Immature natural killer cell (primary cell): ENCODE measurements around the gene ZFPL1. TPM values are rescaled to one million over a fixed set of nuclear protein-coding genes. Genes with fewer than 3 reads are reported as not detected.

ENCODE experiments used
- DNase-seq, 3 donors: peaks; one replicate each; pipeline ENCODE4 v3.0.0; 2022; ENCODE audit warnings: mixed read lengths in 1 of 3
- H3K27ac Mint-ChIP-seq, 6 donors: one replicate each; pipeline ENCODE4 v1.8.0; 2020; ENCODE audit warnings: mixed read lengths in 6 of 6, mild to moderate bottlenecking in 5 of 6, inconsistent platforms in 4 of 6, moderate library complexity in 3 of 6
- H3K27me3 Mint-ChIP-seq, 3 donors: one replicate each; pipeline ENCODE4 v1.8.0; 2020 to 2021; ENCODE audit warnings: low read depth in 3 of 3, mild to moderate bottlenecking in 3 of 3, mixed read lengths in 3 of 3, moderate library complexity in 3 of 3, inconsistent platforms in 1 of 3
- H3K36me3 Mint-ChIP-seq, 3 donors: one replicate each; pipeline ENCODE4 v1.8.0; 2020; ENCODE audit warnings: mixed read lengths in 3 of 3, inconsistent platforms in 2 of 3, mild to moderate bottlenecking in 2 of 3
- H3K4me1 Mint-ChIP-seq, 2 donors: one replicate each; pipeline ENCODE4 v1.8.0; 2020; ENCODE audit warnings: inconsistent platforms in 2 of 2, mild to moderate bottlenecking in 2 of 2, mixed read lengths in 2 of 2, moderate library complexity in 1 of 2
- H3K4me3 Mint-ChIP-seq, 5 donors: one replicate each; pipeline ENCODE4 v1.8.0; 2020; ENCODE audit warnings: mild to moderate bottlenecking in 5 of 5, mixed read lengths in 5 of 5, inconsistent platforms in 3 of 5, moderate library complexity in 3 of 5
- H3K9me3 Mint-ChIP-seq, 6 donors: one replicate each; pipeline ENCODE4 v1.8.0; 2020; ENCODE audit warnings: mild to moderate bottlenecking in 6 of 6, mixed read lengths in 6 of 6, inconsistent platforms in 4 of 6, moderate library complexity in 3 of 6
- polyA plus RNA-seq, 3 donors: library from polyadenylated mRNA; unstranded; fragments of 300-500 nt; fragmentation: Illumina TruSeq; gene quantifications; one replicate each; pipeline ENCODE4 v1.2.3, GENCODE V29; 2021

The ZFPL1 gene
- polyA plus RNA-seq, 3 donors from 2014 or later = 28.3 to 31.2 (median 29.8) TPM

DNA sequence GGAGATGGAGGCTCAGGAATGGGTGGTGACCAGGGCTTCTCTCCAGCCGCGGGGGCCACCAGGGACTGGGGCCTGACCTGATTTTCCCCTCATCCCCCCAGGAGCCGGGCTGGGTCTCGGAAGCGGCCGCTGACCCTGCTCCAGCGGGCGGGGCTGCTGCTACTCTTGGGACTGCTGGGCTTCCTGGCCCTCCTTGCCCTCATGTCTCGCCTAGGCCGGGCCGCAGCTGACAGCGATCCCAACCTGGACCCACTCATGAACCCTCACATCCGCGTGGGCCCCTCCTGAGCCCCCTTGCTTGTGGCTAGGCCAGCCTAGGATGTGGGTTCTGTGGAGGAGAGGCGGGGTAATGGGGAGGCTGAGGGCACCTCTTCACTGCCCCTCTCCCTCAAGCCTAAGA lies 3.8 kb downstream of the ZFPL1 start:
- no peaks in the 10 kb centered on the region for H3K9me3 Mint-ChIP-seq
- H3K27ac Mint-ChIP-seq = no peak overlapping the region
- peaks cover 28 to 31% of the 10 kb centered on the region in 2 donors for H3K4me1 Mint-ChIP-seq
- peaks cover 13 to 17% (median 14%) of the 10 kb centered on the region in 3 donors for H3K27me3 Mint-ChIP-seq
- H3K36me3 Mint-ChIP-seq = peaks cover 9 to 22% (median 10%) of the 10 kb centered on the region in 3 donors
- DNase-seq = no peak
- no peak overlapping the region for H3K4me3 Mint-ChIP-seq

DNA sequence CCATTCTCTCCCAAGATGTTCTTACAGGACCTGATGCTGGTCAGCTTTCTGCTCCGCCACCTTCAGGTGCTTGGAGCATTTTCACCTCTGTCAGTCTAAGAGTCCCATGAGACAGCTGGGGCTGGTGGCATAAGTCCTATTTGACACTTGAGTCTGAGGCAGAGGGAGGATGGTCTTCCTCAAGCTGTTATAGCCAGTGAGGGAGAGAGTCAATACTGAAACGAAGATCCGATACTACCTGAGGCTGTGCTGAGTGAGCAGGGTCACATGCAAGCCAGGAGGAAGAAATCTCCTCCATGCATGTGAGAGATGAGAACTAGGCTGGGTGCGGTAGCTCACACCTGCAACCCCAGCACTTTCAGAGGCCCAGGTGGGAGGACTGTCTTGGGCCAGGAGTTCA lies 5.6 kb downstream of the ZFPL1 start:
- Mint-ChIP-seq H3K4me3 (no peak overlapping the region), H3K27me3 (peaks cover 2 to 4% (median 2%) of the 10 kb centered on the region in 3 donors), H3K4me1 (peaks cover 13 to 14% of the 10 kb centered on the region in 2 donors), H3K9me3 (no peaks in the 10 kb centered on the region), H3K27ac (no peak overlapping the region), H3K36me3 (peaks cover 9 to 22% (median 10%) of the 10 kb centered on the region in 3 donors)
- no peak for DNase-seq

DNA sequence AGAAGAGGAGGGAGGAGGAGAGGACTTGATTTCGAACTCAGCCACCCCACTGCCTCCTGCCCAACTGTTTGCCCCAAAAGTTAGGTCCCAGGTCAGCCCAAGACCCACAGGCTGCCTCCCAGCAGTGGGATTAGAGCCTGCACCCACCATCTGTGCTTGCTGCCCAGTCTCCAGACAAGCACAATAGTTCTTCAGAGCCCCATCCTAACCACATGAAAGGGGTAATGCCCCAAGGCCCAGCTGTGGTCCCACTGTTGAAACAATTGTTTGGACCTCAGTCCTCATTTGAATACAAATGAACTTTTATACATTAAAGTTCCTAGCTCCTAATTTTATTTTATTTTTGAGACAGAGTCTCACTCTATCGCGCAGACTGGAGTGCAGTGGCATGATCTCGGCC lies 6.6 kb downstream of the ZFPL1 start:
- peaks cover 0 to 4% (median 2%) of the 10 kb centered on the region in 3 donors for H3K27me3 Mint-ChIP-seq
- no peak overlapping the region for H3K27ac Mint-ChIP-seq
- peaks cover 5 to 6% of the 10 kb centered on the region in 2 donors for H3K4me1 Mint-ChIP-seq
- peaks cover 8 to 19% (median 9%) of the 10 kb centered on the region in 3 donors for H3K36me3 Mint-ChIP-seq
- no peak for DNase-seq
- H3K4me3 Mint-ChIP-seq = no peak overlapping the region
- no peaks in the 10 kb centered on the region for H3K9me3 Mint-ChIP-seq

DNA sequence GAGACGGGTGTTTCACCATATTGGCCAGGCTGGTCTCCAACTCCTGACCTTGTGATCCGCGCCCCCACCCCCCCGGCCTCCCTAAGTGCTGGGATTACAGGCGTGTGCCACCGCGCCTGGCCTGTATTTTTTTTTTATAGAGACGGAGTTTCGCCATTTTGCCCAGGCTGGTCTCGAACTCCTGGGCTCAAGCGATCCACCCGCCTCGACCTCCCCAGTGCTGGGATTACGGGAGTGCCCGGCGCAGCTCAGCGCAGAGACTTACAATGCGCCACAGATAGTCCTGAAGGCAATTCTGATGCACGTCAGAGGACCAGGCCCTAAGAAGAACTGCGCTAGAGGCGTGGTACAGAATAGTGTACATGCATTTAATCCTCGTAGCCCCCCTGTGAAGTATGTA lies 11.4 kb downstream of the ZFPL1 start:
- Mint-ChIP-seq H3K27ac (peak overlapping the region; percentile 83 to 96 (median 95)), H3K4me3 (peak overlapping the region; percentile 91 to 96 (median 94))

DNA sequence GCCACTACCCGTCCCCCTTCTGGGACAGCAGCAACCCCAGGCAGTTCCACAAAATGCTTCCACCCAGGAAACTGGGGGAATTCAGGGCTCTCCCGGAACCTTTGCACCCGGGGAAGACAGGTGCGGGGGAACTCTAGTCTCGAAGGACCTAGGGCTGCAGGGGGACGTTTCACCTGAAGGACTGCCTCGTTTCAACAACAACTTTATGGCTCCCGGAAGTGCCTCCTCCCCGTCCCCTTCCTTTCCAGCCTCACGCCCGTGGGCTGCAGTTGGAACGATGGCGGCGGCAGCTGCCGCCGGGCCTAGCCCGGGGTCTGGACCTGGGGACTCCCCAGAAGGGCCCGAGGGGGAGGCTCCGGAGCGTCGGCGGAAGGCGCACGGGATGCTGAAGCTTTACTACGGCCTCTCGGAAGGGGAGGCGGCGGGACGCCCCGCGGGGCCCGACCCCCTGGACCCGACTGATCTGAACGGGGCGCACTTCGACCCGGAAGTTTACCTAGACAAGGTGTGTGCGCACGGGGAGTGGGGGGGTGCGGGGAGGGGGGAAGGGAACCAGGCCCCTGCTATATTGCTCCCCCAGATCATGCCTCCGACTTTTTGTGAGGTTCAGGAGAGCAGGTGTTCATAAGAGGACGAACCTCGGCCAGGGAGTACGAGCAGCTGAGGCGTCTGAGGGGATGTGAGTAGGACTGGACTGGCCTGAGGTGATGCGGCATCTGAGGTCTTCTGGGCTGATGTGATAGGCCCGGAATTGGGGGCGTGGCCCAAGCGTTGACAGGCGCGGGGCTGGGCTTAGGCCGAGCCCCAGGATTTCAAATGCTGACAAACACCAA lies 12.2 kb downstream of the ZFPL1 start, which contains the start of gene VPS51:
Gene VPS51, plus strand, starts transcription at position 241 of the 833 bp plus-strand sequence. Its CDS starts 37 bp downstream, at position 278.
- Mint-ChIP-seq H3K4me1 (peaks cover 18 to 27% of the 10 kb centered on the region in 2 donors), H3K9me3 (no peaks in the 10 kb centered on the region), H3K27ac (peak within 1 kb of the TSS; percentile 83 to 96 (median 95)), H3K36me3 (no peaks in the 10 kb centered on the region), H3K27me3 (peaks cover 0 to 9% (median 7%) of the 10 kb centered on the region in 3 donors), H3K4me3 (peak within 1 kb of the TSS; percentile 91 to 96 (median 94))
- peak; percentile 82 to 86 (median 86) for DNase-seq

More for the DNA sequence above, 11.4 kb downstream of the ZFPL1 start:
- H3K27me3 Mint-ChIP-seq = peaks cover 0 to 9% (median 7%) of the 10 kb centered on the region in 3 donors
- no peaks in the 10 kb centered on the region for H3K36me3 Mint-ChIP-seq
- no peak for DNase-seq
- no peaks in the 10 kb centered on the region for H3K9me3 Mint-ChIP-seq
- H3K4me1 Mint-ChIP-seq = peaks cover 18 to 27% of the 10 kb centered on the region in 2 donors

DNA sequence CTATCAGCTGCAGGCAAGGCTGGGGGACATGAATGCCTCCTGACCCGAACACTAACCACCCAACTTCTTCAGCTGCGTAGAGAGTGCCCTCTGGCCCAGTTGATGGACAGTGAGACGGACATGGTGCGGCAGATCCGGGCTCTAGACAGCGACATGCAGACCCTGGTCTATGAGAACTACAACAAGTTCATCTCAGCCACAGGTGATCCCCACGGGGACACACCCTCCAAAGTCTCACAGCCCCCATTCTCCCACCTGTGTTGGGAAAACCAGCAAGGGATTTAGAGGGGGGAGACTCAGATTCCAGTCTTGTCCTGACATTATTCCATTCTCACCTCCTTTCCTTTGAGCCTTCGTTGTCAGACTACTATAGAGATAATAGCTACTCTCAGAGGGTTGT lies 12.9 kb downstream of the ZFPL1 start:
- Mint-ChIP-seq H3K4me3 (peak overlapping the region; percentile 91 to 96 (median 94)), H3K9me3 (no peaks in the 10 kb centered on the region), H3K4me1 (peaks cover 18 to 27% of the 10 kb centered on the region in 2 donors), H3K27me3 (peaks cover 0 to 9% (median 7%) of the 10 kb centered on the region in 3 donors), H3K36me3 (no peaks in the 10 kb centered on the region), H3K27ac (peak overlapping the region; percentile 83 to 96 (median 94))
- DNase-seq = no peak

DNA sequence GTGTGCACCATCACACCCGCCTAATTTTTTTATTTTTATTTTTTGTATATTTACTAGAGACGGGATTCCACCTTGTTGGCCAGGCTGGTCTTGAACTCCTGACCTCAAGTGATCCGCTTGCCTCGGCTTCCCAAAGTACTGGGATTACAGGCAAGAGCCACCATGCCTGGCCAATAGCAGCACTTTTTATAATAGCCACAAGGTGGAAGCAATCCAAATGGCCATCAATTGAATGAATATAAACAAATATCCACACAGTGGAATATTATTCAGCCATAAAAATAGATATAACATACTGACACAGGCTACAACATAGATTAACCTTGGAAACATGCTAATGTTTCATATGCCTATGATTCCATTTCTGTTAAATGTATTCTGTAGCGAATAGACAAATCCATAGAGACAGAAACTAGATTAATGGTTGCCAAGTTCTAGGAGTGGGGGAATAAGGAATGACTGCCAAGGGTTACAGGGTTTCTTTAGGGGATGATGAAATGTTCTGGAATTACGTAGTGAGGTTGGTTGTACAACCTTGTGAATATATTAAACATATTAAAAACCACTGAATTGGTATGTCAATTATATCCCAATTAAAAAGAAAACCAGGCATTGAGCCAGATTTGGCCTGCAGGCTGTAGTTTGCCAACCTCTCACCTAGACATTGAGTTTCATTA lies 16.8 kb downstream of the ZFPL1 start:
- Mint-ChIP-seq H3K4me1 (peaks cover 16 to 47% of the 10 kb centered on the region in 2 donors), H3K27me3 (peaks cover 0 to 9% (median 5%) of the 10 kb centered on the region in 3 donors), H3K36me3 (peaks cover 0 to 7% (median 3%) of the 10 kb centered on the region in 3 donors), H3K4me3 (no peak overlapping the region), H3K9me3 (no peaks in the 10 kb centered on the region), H3K27ac (no peak overlapping the region)
- DNase-seq = no peak

DNA sequence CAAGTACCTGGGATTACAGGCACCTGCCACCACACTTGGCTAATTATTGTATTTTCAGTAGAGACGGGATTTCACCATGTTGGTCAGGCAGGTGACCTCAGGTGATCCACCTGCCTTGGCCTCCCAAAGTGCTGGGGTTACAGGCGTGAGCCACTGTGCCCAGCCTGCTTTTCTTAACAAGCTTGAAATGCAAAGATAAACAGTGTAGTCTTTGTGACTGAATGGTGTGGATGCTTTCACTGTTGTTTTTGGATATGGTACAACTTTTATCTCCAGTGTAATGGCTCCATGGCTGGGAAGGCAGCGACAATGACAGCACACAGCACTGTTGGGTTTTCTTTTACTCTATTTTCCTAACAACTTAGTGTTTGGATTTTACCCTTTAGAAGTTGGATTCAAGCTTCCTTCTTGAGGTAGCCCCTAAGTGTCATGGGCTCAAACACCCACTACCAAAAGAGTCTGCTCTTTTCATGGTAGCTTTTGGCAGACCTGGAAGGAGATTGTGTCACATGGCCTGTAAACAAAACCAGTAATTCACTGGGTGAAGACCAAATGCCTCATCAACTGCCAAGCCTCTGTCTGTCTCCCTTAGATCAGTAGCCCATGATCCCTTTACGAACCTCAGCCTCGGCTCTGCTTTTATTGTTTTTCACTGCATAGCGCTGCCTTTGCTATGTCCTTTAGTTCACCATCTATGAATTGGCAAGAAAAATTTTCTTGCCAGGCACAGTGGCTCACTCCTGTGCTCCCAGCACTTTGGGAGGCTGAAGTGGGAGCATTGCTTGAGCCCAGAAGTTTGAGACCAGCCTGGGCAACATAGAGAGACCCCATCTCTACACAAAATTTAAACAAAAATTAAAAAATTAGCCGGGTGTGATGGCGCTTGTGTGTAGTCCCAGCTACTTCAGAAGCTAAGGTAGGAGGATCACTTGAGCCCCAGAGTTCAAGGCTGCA lies 18.4 kb downstream of the ZFPL1 start:
- no peak overlapping the region for H3K4me3 Mint-ChIP-seq
- H3K27ac Mint-ChIP-seq = no peak overlapping the region

DNA sequence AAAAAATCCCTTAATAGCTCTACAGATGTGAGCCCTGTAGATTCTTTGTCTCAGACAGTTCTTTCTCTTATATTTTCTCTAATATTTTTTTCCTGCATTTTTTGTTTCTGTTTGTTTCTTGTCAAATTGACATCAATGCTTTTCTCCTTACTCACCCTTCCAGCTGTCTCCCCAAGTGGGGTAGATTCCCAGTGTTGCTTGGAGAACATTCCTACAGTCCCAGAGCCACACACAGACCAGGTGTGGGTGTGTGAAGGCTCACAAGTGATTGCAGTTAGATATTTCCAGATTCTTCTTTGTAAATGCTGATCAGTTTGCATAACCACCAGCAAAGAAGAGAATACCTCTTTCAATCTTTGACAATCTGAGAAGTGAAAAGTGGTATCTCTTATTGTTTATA lies 19.5 kb downstream of the ZFPL1 start:
- Mint-ChIP-seq H3K4me3 (no peak overlapping the region), H3K27ac (peak overlapping the region in 1 of 6 donors; percentile 57), H3K36me3 (peaks cover 3 to 13% (median 4%) of the 10 kb centered on the region in 3 donors), H3K4me1 (peaks cover 10 to 40% of the 10 kb centered on the region in 2 donors), H3K27me3 (peaks cover 0 to 1% (median 1%) of the 10 kb centered on the region in 3 donors), H3K9me3 (no peaks in the 10 kb centered on the region)
- DNase-seq = no peak

More for the DNA sequence above, 18.4 kb downstream of the ZFPL1 start:
- no peak for DNase-seq
- no peaks in the 10 kb centered on the region for H3K9me3 Mint-ChIP-seq
- peaks cover 3 to 13% (median 4%) of the 10 kb centered on the region in 3 donors for H3K36me3 Mint-ChIP-seq
- peaks cover 14 to 46% of the 10 kb centered on the region in 2 donors for H3K4me1 Mint-ChIP-seq
- H3K27me3 Mint-ChIP-seq = peaks cover 0 to 1% (median 1%) of the 10 kb centered on the region in 3 donors

DNA sequence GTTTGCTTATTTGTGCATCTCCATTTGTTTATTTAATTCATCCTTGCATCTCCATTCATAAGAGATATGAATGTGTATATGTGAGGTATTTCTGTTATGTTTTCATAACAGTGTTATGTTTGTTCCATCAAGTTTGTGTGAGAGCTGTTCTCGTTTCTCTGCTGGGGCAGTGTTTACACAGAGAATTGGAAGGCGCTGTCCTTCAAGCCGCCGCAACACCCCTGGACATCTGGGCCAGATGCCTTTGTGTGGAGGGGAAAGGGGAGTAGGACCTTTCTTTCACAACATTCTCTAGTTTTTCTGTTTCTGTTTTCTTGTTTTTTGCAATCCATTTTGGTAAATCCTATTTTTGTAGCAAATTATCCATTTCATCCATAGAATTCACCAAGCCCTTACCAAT lies 20.6 kb downstream of the ZFPL1 start:
- DNase-seq = no peak
- no peak overlapping the region for H3K4me3 Mint-ChIP-seq
- peaks cover 0 to 1% (median 0%) of the 10 kb centered on the region in 3 donors for H3K27me3 Mint-ChIP-seq
- H3K9me3 Mint-ChIP-seq = no peaks in the 10 kb centered on the region
- peaks cover 6 to 34% of the 10 kb centered on the region in 2 donors for H3K4me1 Mint-ChIP-seq
- peaks cover 3 to 13% (median 4%) of the 10 kb centered on the region in 3 donors for H3K36me3 Mint-ChIP-seq
- peak overlapping the region in 1 of 6 donors; percentile 8 for H3K27ac Mint-ChIP-seq

DNA sequence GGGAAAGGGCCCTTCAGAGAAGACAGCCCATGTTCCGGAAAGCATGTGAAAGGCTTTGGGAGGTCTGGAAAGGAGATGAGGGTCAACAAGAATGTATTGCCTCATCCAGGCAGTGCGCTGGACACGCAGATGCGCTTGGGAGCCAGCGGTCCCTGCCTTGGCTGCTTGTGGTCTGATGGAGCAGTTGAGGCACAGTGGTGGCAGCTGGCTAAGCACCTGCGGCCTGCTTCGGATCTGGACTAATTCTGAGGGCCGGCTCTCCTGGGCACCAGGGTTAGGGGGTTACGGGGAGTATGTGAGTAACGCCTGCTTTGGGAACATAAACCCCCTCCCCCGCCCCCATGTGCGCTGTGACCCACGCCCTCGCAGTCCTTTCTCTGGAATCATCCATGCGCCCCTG lies 23.1 kb downstream of the ZFPL1 start:
- peaks cover 3 to 8% (median 6%) of the 10 kb centered on the region in 3 donors for H3K27me3 Mint-ChIP-seq
- H3K27ac Mint-ChIP-seq = no peak overlapping the region
- peaks cover 3 to 16% (median 4%) of the 10 kb centered on the region in 3 donors for H3K36me3 Mint-ChIP-seq

DNA sequence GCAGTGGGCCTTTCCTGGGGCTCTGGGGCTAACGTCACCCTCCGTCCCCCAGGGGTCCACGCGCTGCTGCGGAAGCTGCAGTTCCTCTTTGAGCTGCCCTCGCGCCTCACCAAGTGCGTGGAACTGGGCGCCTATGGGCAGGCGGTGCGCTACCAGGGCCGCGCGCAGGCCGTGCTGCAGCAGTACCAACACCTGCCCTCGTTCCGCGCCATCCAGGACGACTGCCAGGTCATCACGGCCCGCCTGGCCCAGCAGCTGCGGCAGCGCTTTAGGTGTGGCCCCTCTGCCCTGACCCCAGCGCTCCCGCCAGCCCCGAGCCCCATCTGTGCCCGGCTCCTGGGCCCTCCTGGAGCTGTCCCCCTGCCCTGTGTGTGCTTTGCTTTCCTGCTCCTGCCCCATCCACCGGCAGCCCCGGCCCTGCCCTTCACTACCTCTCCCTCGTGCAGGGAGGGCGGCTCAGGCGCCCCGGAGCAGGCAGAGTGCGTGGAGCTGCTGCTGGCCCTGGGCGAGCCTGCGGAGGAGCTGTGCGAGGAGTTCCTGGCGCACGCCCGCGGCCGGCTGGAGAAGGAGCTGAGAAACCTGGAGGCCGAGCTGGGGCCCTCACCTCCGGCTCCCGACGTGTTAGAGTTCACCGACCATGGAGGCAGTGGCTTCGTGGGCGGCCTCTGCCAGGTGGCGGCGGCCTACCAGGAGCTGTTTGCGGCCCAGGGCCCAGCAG lies 23.9 kb downstream of the ZFPL1 start:
- H3K36me3 Mint-ChIP-seq = peaks cover 3 to 16% (median 4%) of the 10 kb centered on the region in 3 donors
- no peaks in the 10 kb centered on the region for H3K9me3 Mint-ChIP-seq
- H3K27me3 Mint-ChIP-seq = peaks cover 5 to 8% (median 7%) of the 10 kb centered on the region in 3 donors
- H3K27ac Mint-ChIP-seq = no peak overlapping the region
- no peak overlapping the region for H3K4me3 Mint-ChIP-seq
- DNase-seq = no peak
- H3K4me1 Mint-ChIP-seq = peaks cover 27 to 53% of the 10 kb centered on the region in 2 donors

More for the DNA sequence above, 23.1 kb downstream of the ZFPL1 start:
- peaks cover 26 to 53% of the 10 kb centered on the region in 2 donors for H3K4me1 Mint-ChIP-seq
- H3K4me3 Mint-ChIP-seq = no peak overlapping the region
- no peak for DNase-seq
- H3K9me3 Mint-ChIP-seq = no peaks in the 10 kb centered on the region
